GM12891 (cell line): ENCODE measurements around the gene TMEM219.

ENCODE experiments used
- PAX5 ChIP-seq: IDR thresholded peaks from 2 replicates; pipeline ENCODE4 v1.6.1; 2011; ENCODE audit warnings: low read length, moderate library complexity, mild to moderate bottlenecking; ENCODE audit not compliant: insufficient read depth, severe bottlenecking
- POLR2A ChIP-seq: IDR thresholded peaks from 2 replicates; pipeline ENCODE4 v1.6.1; 2011; ENCODE audit warnings: low read depth, low read length, control low read depth
- POLR2AphosphoS5 ChIP-seq: IDR thresholded peaks from 2 replicates; pipeline ENCODE4 v1.6.1; 2011; ENCODE audit warnings: low read depth, low read length, control low read depth
- POU2F2 ChIP-seq: IDR thresholded peaks from 2 replicates; pipeline ENCODE4 v1.6.1; 2011; ENCODE audit warnings: low read depth, mild to moderate bottlenecking, control low read depth, low read length, moderate library complexity
- SPI1 ChIP-seq: IDR thresholded peaks from 2 replicates; pipeline ENCODE4 v1.6.1; 2011; ENCODE audit warnings: low read depth, low read length, control low read depth
- TAF1 ChIP-seq: IDR thresholded peaks from 2 replicates; pipeline ENCODE4 v1.6.1; 2011; ENCODE audit warnings: low read depth, low read length, control low read depth

- TF ChIP-seq PAX5 (no peak), POLR2A (no peak), TAF1 (no peak), POLR2AphosphoS5 (no peak), SPI1 (no peak), POU2F2 (no peak)
Observed at GRCh38 chr16:29996766-29997250, 34.9 kb downstream of the TMEM219 start.
